ENCODE measurements around the gene KLHL35. TPM values are rescaled to one million over a fixed set of nuclear protein-coding genes. Genes with fewer than 3 reads are reported as not detected.
"Not testable (repeated sequence)": the region's sequence is repeated elsewhere in the genome, so short reads cannot be mapped to it uniquely, and the experiment has no call there.

Gene KLHL35
- total and polyA plus RNA-seq, 4 donors, result 6.1 to 23.3 (median 11.6) TPM

GRCh38 chr11:75425422-75425821 lies 7.6 kb downstream of the KLHL35 start:
- Histone ChIP-seq H3K9me3 (ENCODE audit: control insufficient read depth, insufficient read depth, low read length) (peaks cover 2% of the 10 kb centered on the region), H3K27ac (ENCODE audit: low read depth, low read length) (no peak overlapping the region), H3K27me3 (ENCODE audit: control insufficient read depth, insufficient read depth, low read length) (peaks cover 10% of the 10 kb centered on the region), H3K4me1 (ENCODE audit: control insufficient read depth, insufficient read depth, low read length) (peaks cover 20% of the 10 kb centered on the region), H3K4me3 (ENCODE audit: low read depth, low read length) (no peak overlapping the region), H3K36me3 (ENCODE audit: control insufficient read depth, insufficient read depth, low read length) (peaks cover 40% of the 10 kb centered on the region)
- WGBS (ENCODE audit: insufficient coverage), result 43% methylated on average over 27 of the region's 29 CpGs
- no peak for DNase-seq (ENCODE audit: low read depth in 4 of 6, low spot score in 6 of 6)

- Histone ChIP-seq H3K27me3 (ENCODE audit: control insufficient read depth, insufficient read depth, low read length) (peaks cover 6% of the 10 kb centered on the region), H3K4me1 (ENCODE audit: control insufficient read depth, insufficient read depth, low read length) (peaks cover 19% of the 10 kb centered on the region), H3K27ac (ENCODE audit: low read depth, low read length) (no peak overlapping the region), H3K4me3 (ENCODE audit: low read depth, low read length) (no peak overlapping the region), H3K36me3 (ENCODE audit: control insufficient read depth, insufficient read depth, low read length) (peaks cover 43% of the 10 kb centered on the region), H3K9me3 (ENCODE audit: control insufficient read depth, insufficient read depth, low read length) (peaks cover 2% of the 10 kb centered on the region)
- DNase-seq (ENCODE audit: low read depth in 4 of 6, low spot score in 6 of 6), result peak in 1 of 6 donors; percentile 71
- no CpG with 5 or more reads among the region's 1 CpG for WGBS (ENCODE audit: insufficient coverage)
These were observed 8.6 kb downstream of the KLHL35 start for GRCh38 chr11:75424396-75424795.

GRCh38 chr11:75423721-75424120 lies 9.3 kb downstream of the KLHL35 start:
- 50% methylated on average over 2 of the region's 9 CpGs for WGBS (ENCODE audit: insufficient coverage)
- H3K4me1 ChIP-seq (ENCODE audit: control insufficient read depth, insufficient read depth, low read length), result peaks cover 16% of the 10 kb centered on the region
- no peak overlapping the region for H3K27ac ChIP-seq (ENCODE audit: low read depth, low read length)
- H3K4me3 ChIP-seq (ENCODE audit: low read depth, low read length), result no peak overlapping the region
- no peak for DNase-seq (ENCODE audit: low read depth in 4 of 6, low spot score in 6 of 6)
- no peaks in the 10 kb centered on the region for H3K27me3 ChIP-seq (ENCODE audit: control insufficient read depth, insufficient read depth, low read length)
- peaks cover 44% of the 10 kb centered on the region for H3K36me3 ChIP-seq (ENCODE audit: control insufficient read depth, insufficient read depth, low read length)
- no peaks in the 10 kb centered on the region for H3K9me3 ChIP-seq (ENCODE audit: control insufficient read depth, insufficient read depth, low read length)

- Histone ChIP-seq H3K27me3 (ENCODE audit: control insufficient read depth, insufficient read depth, low read length) (no peaks in the 10 kb centered on the region), H3K4me1 (ENCODE audit: control insufficient read depth, insufficient read depth, low read length) (peaks cover 16% of the 10 kb centered on the region), H3K27ac (ENCODE audit: low read depth, low read length) (peak overlapping the region; percentile 13), H3K36me3 (ENCODE audit: control insufficient read depth, insufficient read depth, low read length) (peaks cover 52% of the 10 kb centered on the region), H3K9me3 (ENCODE audit: control insufficient read depth, insufficient read depth, low read length) (no peaks in the 10 kb centered on the region), H3K4me3 (ENCODE audit: low read depth, low read length) (no peak overlapping the region)
- DNase-seq (ENCODE audit: low read depth in 4 of 6, low spot score in 6 of 6), result no peak
- 90% methylated on average over 12 of the region's 15 CpGs for WGBS (ENCODE audit: insufficient coverage)
These were observed 10.5 kb downstream of the KLHL35 start for GRCh38 chr11:75422248-75423231.

- Histone ChIP-seq H3K27ac (ENCODE audit: low read depth, low read length) (peak overlapping the region; percentile 41), H3K27me3 (ENCODE audit: control insufficient read depth, insufficient read depth, low read length) (no peaks in the 10 kb centered on the region), H3K4me3 (ENCODE audit: low read depth, low read length) (no peak overlapping the region), H3K9me3 (ENCODE audit: control insufficient read depth, insufficient read depth, low read length) (no peaks in the 10 kb centered on the region), H3K4me1 (ENCODE audit: control insufficient read depth, insufficient read depth, low read length) (peaks cover 16% of the 10 kb centered on the region), H3K36me3 (ENCODE audit: control insufficient read depth, insufficient read depth, low read length) (peaks cover 54% of the 10 kb centered on the region)
- 93% methylated on average over 2 of the region's 2 CpGs for WGBS (ENCODE audit: insufficient coverage)
- no peak for DNase-seq (ENCODE audit: low read depth in 4 of 6, low spot score in 6 of 6)
These were observed 11.1 kb downstream of the KLHL35 start for GRCh38 chr11:75421902-75422247.

GRCh38 chr11:75421035-75421602 lies 11.9 kb downstream of the KLHL35 start:
- Histone ChIP-seq H3K9me3 (ENCODE audit: control insufficient read depth, insufficient read depth, low read length) (no peaks in the 10 kb centered on the region), H3K4me1 (ENCODE audit: control insufficient read depth, insufficient read depth, low read length) (peaks cover 16% of the 10 kb centered on the region), H3K27ac (ENCODE audit: low read depth, low read length) (peak overlapping the region; percentile 41), H3K4me3 (ENCODE audit: low read depth, low read length) (no peak overlapping the region), H3K36me3 (ENCODE audit: control insufficient read depth, insufficient read depth, low read length) (peaks cover 55% of the 10 kb centered on the region), H3K27me3 (ENCODE audit: control insufficient read depth, insufficient read depth, low read length) (no peaks in the 10 kb centered on the region)
- WGBS (ENCODE audit: insufficient coverage), result 37% methylated on average over 8 of the region's 11 CpGs
- peak in 2 of 6 donors; percentile 71 to 74 for DNase-seq (ENCODE audit: low read depth in 4 of 6, low spot score in 6 of 6)

GRCh38 chr11:75420224-75421034 lies 12.6 kb downstream of the KLHL35 start:
- H3K9me3 ChIP-seq (ENCODE audit: control insufficient read depth, insufficient read depth, low read length), result no peaks in the 10 kb centered on the region
- H3K36me3 ChIP-seq (ENCODE audit: control insufficient read depth, insufficient read depth, low read length), result peaks cover 54% of the 10 kb centered on the region
- no peaks in the 10 kb centered on the region for H3K27me3 ChIP-seq (ENCODE audit: control insufficient read depth, insufficient read depth, low read length)
- WGBS (ENCODE audit: insufficient coverage), result 75% methylated on average over 12 of the region's 14 CpGs
- H3K4me1 ChIP-seq (ENCODE audit: control insufficient read depth, insufficient read depth, low read length), result peaks cover 16% of the 10 kb centered on the region
- H3K27ac ChIP-seq (ENCODE audit: low read depth, low read length), result peak overlapping the region; percentile 41
- H3K4me3 ChIP-seq (ENCODE audit: low read depth, low read length), result no peak overlapping the region
- DNase-seq (ENCODE audit: low read depth in 4 of 6, low spot score in 6 of 6), result no peak

GRCh38 chr11:75413864-75414263 lies 19.1 kb downstream of the KLHL35 start:
- no peaks in the 10 kb centered on the region for H3K4me1 ChIP-seq (ENCODE audit: control insufficient read depth, insufficient read depth, low read length)
- 92% methylated on average over 1 of the region's 2 CpGs for WGBS (ENCODE audit: insufficient coverage)
- no peak for DNase-seq (ENCODE audit: low read depth in 4 of 6, low spot score in 6 of 6)
- H3K27me3 ChIP-seq (ENCODE audit: control insufficient read depth, insufficient read depth, low read length), result no peaks in the 10 kb centered on the region
- H3K4me3 ChIP-seq (ENCODE audit: low read depth, low read length), result no peak overlapping the region
- no peak overlapping the region for H3K27ac ChIP-seq (ENCODE audit: low read depth, low read length)
- H3K9me3 ChIP-seq (ENCODE audit: control insufficient read depth, insufficient read depth, low read length), result no peaks in the 10 kb centered on the region
- H3K36me3 ChIP-seq (ENCODE audit: control insufficient read depth, insufficient read depth, low read length), result peaks cover 53% of the 10 kb centered on the region

GRCh38 chr11:75413146-75413545 lies 19.9 kb downstream of the KLHL35 start:
- H3K4me1 ChIP-seq (ENCODE audit: control insufficient read depth, insufficient read depth, low read length); DNase-seq (ENCODE audit: low read depth in 4 of 6, low spot score in 6 of 6); H3K4me3 ChIP-seq (ENCODE audit: low read depth, low read length); H3K9me3 ChIP-seq (ENCODE audit: control insufficient read depth, insufficient read depth, low read length); H3K27ac ChIP-seq (ENCODE audit: low read depth, low read length); H3K27me3 ChIP-seq (ENCODE audit: control insufficient read depth, insufficient read depth, low read length): not testable (repeated sequence)
- 100% methylated on average over 4 of the region's 10 CpGs for WGBS (ENCODE audit: insufficient coverage)
- H3K36me3 ChIP-seq (ENCODE audit: control insufficient read depth, insufficient read depth, low read length), result peaks cover 57% of the 10 kb centered on the region
